Colonic mucosa (tissue), 4 donors: Measurements from ENCODE around the gene RMI1. TPM values are rescaled to one million over a fixed set of nuclear protein-coding genes. Genes with fewer than 3 reads are reported as not detected.

Experiments
- DNase-seq: peaks from one replicate; pipeline ENCODE4 v3.0.0-alpha.2; 2020
- H3K27ac ChIP-seq: fragments of 200-600 bp; one replicate; pipeline ENCODE4 v1.8.0; 2021
- H3K27me3 ChIP-seq: fragments of 200-600 bp; one replicate; pipeline ENCODE4 v1.8.0; 2021
- H3K36me3 ChIP-seq: fragments of 200-600 bp; one replicate; pipeline ENCODE4 v1.8.0; 2021
- H3K4me1 ChIP-seq: fragments of 200-600 bp; one replicate; pipeline ENCODE4 v1.8.0; 2021; ENCODE audit warnings: mild to moderate bottlenecking
- H3K4me3 ChIP-seq: fragments of 200-600 bp; one replicate; pipeline ENCODE4 v1.8.0; 2021
- H3K9ac ChIP-seq, 2 donors: one replicate each; pipeline ENCODE4 v1.7.0; 2013; ENCODE audit warnings: control low read depth in 2 of 2, low read depth in 2 of 2, low read length in 2 of 2
- H3K9me3 ChIP-seq: fragments of 200-600 bp; one replicate; pipeline ENCODE4 v1.8.0; 2021
- CTCF ChIP-seq: fragments of 200-600 bp; IDR thresholded peaks from one replicate; pipeline ENCODE4 v1.8.0; 2022; ENCODE audit warnings: antibody characterized with exemption, mild to moderate bottlenecking
- intact Hi-C: fragments of 100-400 bp; cut with DNase I; formaldehyde crosslinking; loops from one replicate; pipeline ENCODE4 v1.14.1; 2022
- total RNA-seq, 2 donors: library from RNA; stranded (reverse); fragmentation: NEBNext Ultra II Directional in 1 of 2; extraction: Animal tissue kit (Norgen Biotek cat#: 25700) in 1 of 2; gene quantifications; one replicate each; pipeline ENCODE4 v1.2.1, GENCODE V29; 2021
- donor health status: healthy.
- donor health status: DM: no; HTN: no; CAD: no.
- donor health status: DM: no; HTN: no; CAD: no.

The RMI1 gene
- total RNA-seq, 2 donors from 2014 or later = 9.6 to 16.9 TPM

DNA sequence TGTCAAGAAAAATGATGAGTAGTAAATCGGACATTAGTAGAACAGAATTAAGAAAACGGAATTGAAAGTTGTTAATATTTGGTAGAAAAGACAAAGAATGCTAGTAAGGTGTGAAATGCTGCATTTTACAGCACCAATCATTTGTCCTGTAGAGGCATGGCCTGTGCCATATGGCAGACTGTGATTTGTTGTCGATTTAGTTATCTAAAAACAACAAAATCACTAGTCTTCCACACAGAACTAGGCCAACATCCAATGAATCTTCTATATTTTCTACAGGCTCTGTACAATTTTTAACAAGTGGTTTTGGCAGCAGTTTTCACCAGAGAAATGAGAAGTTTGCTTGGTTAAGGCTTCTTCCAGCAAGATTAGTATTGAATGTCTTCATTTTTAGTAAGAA is 11.0 kb upstream of the RMI1 start:
- no peak for TF ChIP-seq CTCF
- H3K4me3 ChIP-seq = no peak overlapping the region
- H3K9me3 ChIP-seq = no peaks in the 10 kb centered on the region
- no peaks in the 10 kb centered on the region for H3K4me1 ChIP-seq
- intact Hi-C loops = no loop called here
- DNase-seq = no peak
- H3K27ac ChIP-seq = no peak overlapping the region
- H3K36me3 ChIP-seq = peaks cover 45% of the 10 kb centered on the region
- no peak overlapping the region for H3K9ac ChIP-seq
- H3K27me3 ChIP-seq = no peaks in the 10 kb centered on the region

DNA sequence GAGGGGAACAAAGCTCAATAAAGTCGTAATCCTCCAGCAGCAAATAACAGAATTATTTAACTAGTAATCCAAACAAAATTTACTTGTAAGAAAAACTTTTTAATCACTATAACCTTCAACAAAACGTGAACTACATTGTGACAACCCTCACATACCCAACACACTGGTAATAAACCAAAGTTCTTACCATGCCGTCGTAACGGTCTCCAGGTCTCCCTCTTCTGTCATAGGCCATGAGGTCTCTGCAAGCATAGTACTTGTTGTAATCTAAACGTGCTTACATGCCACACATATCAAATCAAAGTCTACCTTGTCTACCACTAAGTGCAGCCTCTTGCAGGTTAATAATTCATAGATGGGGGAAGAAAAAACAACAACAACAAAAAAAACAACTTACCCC is 9.1 kb upstream of the RMI1 start:
- no peak overlapping the region for H3K27ac ChIP-seq
- DNase-seq = no peak
- H3K9ac ChIP-seq = no peak overlapping the region
- H3K36me3 ChIP-seq = peaks cover 45% of the 10 kb centered on the region
- no peak overlapping the region for H3K4me3 ChIP-seq
- intact Hi-C loops = no loop called here
- H3K27me3 ChIP-seq = no peaks in the 10 kb centered on the region
- H3K4me1 ChIP-seq = no peaks in the 10 kb centered on the region
- no peak for TF ChIP-seq CTCF
- H3K9me3 ChIP-seq = no peaks in the 10 kb centered on the region

GRCh38 chr9:83972286-83972685 is 8.3 kb upstream of the RMI1 start:
- DNase-seq = no peak
- Histone ChIP-seq H3K27ac (no peak overlapping the region), H3K27me3 (no peaks in the 10 kb centered on the region), H3K4me3 (no peak overlapping the region), H3K9ac (no peak overlapping the region), H3K4me1 (no peaks in the 10 kb centered on the region), H3K9me3 (no peaks in the 10 kb centered on the region), H3K36me3 (peaks cover 41% of the 10 kb centered on the region)
- no peak for TF ChIP-seq CTCF
- intact Hi-C loops = no loop called here

GRCh38 chr9:83975300-83975699 is 5.3 kb upstream of the RMI1 start:
- Histone ChIP-seq H3K9me3 (no peaks in the 10 kb centered on the region), H3K27ac (no peak overlapping the region), H3K4me1 (no peaks in the 10 kb centered on the region), H3K36me3 (peaks cover 36% of the 10 kb centered on the region), H3K27me3 (no peaks in the 10 kb centered on the region), H3K9ac (no peak overlapping the region), H3K4me3 (no peak overlapping the region)
- no peak for DNase-seq
- no peak for TF ChIP-seq CTCF
- intact Hi-C loops = no loop called here

DNA sequence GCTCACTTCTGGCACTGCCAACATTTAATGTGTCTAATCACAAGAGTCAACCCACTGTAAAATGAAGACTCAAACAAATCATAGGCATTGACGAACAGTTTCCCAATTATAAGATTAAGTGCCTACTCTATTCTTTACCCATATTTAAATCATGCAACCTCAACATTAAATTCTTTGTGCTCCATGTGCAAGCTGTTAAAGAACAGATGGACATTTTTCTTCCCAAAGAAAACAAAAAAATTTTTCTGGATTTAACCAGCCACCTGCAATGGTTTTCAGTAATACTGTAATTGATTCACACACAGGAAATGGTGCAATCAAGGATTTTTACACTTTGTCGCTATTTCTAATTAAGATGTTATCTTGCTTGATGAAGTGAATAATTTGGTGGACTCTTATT is 4.2 kb upstream of the RMI1 start:
- no peaks in the 10 kb centered on the region for H3K4me1 ChIP-seq
- no peak overlapping the region for H3K27ac ChIP-seq
- intact Hi-C loops = no loop called here
- no peak overlapping the region for H3K4me3 ChIP-seq
- no peak overlapping the region for H3K9ac ChIP-seq
- DNase-seq = no peak
- no peak for TF ChIP-seq CTCF
- no peaks in the 10 kb centered on the region for H3K9me3 ChIP-seq
- H3K36me3 ChIP-seq = peaks cover 27% of the 10 kb centered on the region
- H3K27me3 ChIP-seq = no peaks in the 10 kb centered on the region

DNA sequence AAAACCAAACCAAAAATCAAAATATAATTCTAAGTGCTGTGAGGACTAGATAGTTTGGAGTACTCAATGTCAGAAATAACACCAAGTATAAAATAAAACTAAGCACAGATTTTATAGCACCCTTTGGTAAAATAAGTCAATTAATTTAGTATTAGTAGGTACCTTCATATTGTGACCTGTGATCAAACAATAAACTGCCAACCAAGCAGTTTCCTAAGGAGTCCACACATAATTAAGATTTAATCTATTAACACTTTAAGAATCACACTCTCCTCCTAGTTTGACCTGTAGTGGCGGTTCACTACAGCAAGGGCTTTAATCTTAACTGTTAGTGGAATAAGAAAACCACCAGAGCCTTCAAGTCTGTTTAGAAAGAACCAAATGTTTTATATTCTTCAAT is 3.4 kb upstream of the RMI1 start:
- Histone ChIP-seq H3K36me3 (peaks cover 19% of the 10 kb centered on the region), H3K9me3 (no peaks in the 10 kb centered on the region), H3K4me1 (peaks cover 7% of the 10 kb centered on the region), H3K27ac (no peak overlapping the region), H3K27me3 (no peaks in the 10 kb centered on the region), H3K9ac (no peak overlapping the region), H3K4me3 (no peak overlapping the region)
- intact Hi-C loops = no loop called here
- no peak for DNase-seq
- TF ChIP-seq CTCF = no peak
